ENCODE data around the gene DCTN1.

Gene DCTN1

GRCh38 chr2:74419345-74419744 is 39.2 kb upstream of the DCTN1 start:
- no peak overlapping the region for H3K4me3 ChIP-seq (ENCODE audit: low read depth, low read length)

GRCh38 chr2:74418312-74418711 is 38.2 kb upstream of the DCTN1 start:
- TF ChIP-seq, protein P1, sequence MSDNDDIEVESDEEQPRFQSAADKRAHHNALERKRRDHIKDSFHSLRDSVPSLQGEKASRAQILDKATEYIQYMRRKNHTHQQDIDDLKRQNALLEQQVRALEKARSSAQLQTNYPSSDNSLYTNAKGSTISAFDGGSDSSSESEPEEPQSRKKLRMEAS (IDR thresholded peaks at IDR 0.05; ENCODE audit: low read depth, low read length): no peak
- no peak overlapping the region for H3K4me3 ChIP-seq (ENCODE audit: low read depth, low read length)
- DNase-seq (ENCODE audit: low read depth): no peak

More at GRCh38 chr2:74419345-74419744, 39.2 kb upstream of the DCTN1 start:
- TF ChIP-seq, protein P2, sequence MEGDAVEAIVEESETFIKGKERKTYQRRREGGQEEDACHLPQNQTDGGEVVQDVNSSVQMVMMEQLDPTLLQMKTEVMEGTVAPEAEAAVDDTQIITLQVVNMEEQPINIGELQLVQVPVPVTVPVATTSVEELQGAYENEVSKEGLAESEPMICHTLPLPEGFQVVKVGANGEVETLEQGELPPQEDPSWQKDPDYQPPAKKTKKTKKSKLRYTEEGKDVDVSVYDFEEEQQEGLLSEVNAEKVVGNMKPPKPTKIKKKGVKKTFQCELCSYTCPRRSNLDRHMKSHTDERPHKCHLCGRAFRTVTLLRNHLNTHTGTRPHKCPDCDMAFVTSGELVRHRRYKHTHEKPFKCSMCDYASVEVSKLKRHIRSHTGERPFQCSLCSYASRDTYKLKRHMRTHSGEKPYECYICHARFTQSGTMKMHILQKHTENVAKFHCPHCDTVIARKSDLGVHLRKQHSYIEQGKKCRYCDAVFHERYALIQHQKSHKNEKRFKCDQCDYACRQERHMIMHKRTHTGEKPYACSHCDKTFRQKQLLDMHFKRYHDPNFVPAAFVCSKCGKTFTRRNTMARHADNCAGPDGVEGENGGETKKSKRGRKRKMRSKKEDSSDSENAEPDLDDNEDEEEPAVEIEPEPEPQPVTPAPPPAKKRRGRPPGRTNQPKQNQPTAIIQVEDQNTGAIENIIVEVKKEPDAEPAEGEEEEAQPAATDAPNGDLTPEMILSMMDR (IDR thresholded peaks at IDR 0.05; ENCODE audit: low read depth, low read length): no peak
- TF ChIP-seq MYC (IDR thresholded peaks at IDR 0.05; ENCODE audit: low read depth, low read length) (no peak), POLR2A (IDR thresholded peaks at IDR 0.05; ENCODE audit: extremely low read depth, insufficient read length) (no peak)
- TF ChIP-seq, protein P1 (IDR thresholded peaks at IDR 0.05; ENCODE audit: low read depth, low read length): no peak
- no peak for DNase-seq (ENCODE audit: low read depth)

DNA sequence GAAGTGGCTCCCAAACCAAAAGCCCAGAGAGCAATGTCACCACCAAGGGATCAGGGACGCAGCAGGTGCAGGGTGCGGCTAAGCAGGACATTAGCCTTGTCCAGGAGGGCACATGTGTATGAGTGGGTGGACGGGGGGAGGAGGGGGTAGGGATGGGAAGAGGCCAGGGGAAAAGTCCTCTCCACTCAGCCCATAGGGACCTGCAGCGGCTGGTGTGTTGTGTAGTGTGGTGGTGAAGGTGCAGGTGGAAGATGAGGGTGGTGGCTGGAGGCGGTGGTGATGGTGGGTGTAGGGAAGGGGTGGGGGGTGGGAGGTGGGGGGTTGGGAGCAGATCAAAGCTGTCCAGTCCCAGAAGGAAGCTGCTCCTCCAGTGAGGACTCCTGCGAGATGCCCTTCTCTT is 37.7 kb upstream of the DCTN1 start:
- H3K4me3 ChIP-seq (ENCODE audit: low read depth, low read length): no peak overlapping the region
- TF ChIP-seq, protein P1 (IDR thresholded peaks at IDR 0.05; ENCODE audit: low read depth, low read length): no peak
- TF ChIP-seq, protein P2 (IDR thresholded peaks at IDR 0.05; ENCODE audit: low read depth, low read length): no peak
- TF ChIP-seq POLR2A (IDR thresholded peaks at IDR 0.05; ENCODE audit: extremely low read depth, insufficient read length) (no peak), MYC (IDR thresholded peaks at IDR 0.05; ENCODE audit: low read depth, low read length) (no peak)
- no peak for DNase-seq (ENCODE audit: low read depth)

DNA sequence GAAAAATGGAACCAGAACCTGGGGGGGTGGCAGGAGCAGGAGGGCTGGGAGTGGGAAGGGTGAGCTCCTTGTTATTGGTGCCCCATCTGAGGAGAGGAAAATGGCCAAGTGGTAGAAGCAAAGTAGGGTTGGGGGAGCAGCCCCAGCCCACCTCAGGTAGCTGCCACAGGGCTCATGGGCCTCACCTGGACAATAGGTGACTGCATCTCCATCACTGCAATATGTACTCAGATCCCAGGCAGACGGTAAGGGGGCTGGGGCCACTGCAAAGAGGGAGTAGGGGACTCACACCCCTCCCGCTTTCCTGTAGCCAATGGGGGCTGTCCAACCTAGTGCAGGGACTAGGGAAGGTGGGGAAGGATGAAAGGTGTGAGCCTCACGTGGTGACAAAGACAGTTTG is 37.1 kb upstream of the DCTN1 start:
- no peak for TF ChIP-seq POLR2A (IDR thresholded peaks at IDR 0.05; ENCODE audit: extremely low read depth, insufficient read length)
- TF ChIP-seq, protein P2 (IDR thresholded peaks at IDR 0.05; ENCODE audit: low read depth, low read length): no peak
- TF ChIP-seq, protein P1 (IDR thresholded peaks at IDR 0.05; ENCODE audit: low read depth, low read length): no peak
- TF ChIP-seq MYC (IDR thresholded peaks at IDR 0.05; ENCODE audit: low read depth, low read length): no peak
- H3K4me3 ChIP-seq (ENCODE audit: low read depth, low read length): no peak overlapping the region
- no peak for DNase-seq (ENCODE audit: low read depth)

DNA sequence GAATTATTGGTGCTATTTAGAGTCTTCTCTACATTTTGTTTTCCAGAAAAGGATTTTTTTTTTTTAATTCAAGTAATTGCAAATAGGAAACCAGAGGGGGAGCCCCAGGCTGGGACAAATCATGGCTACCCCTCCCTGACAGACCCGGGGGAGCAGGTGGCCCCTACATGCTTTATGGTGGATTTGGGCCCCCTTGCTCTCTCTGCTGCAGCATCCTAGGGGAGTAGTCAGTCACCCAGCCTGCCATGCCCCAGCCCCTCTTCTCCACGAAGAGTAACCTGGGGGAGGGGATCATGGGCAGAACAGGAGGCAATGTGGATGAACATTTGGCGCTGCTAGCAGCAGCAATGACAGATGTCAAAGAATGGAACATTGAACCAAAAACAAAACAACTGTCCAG is 36.7 kb upstream of the DCTN1 start:
- TF ChIP-seq, protein P2 (IDR thresholded peaks at IDR 0.05; ENCODE audit: low read depth, low read length): peak; percentile 12
- TF ChIP-seq, protein P1 (IDR thresholded peaks at IDR 0.05; ENCODE audit: low read depth, low read length): no peak
- H3K4me3 ChIP-seq (ENCODE audit: low read depth, low read length): no peak overlapping the region
- DNase-seq (ENCODE audit: low read depth): peak; percentile 30

GRCh38 chr2:74415762-74416395 is 35.8 kb upstream of the DCTN1 start:
- no peak for DNase-seq (ENCODE audit: low read depth)
- H3K4me3 ChIP-seq (ENCODE audit: low read depth, low read length): no peak overlapping the region
- TF ChIP-seq, protein P1 (IDR thresholded peaks at IDR 0.05; ENCODE audit: low read depth, low read length): no peak
- TF ChIP-seq, protein P2 (IDR thresholded peaks at IDR 0.05; ENCODE audit: low read depth, low read length): no peak
